Ascending aorta (tissue), 2 donors: ENCODE measurements around the gene NELL2. TPM values are rescaled to one million over a fixed set of nuclear protein-coding genes. Genes with fewer than 3 reads are reported as not detected.

Experiments
- DNase-seq, 2 donors: peaks; one replicate each; pipeline ENCODE4 v3.0.0-alpha.2; 2019; ENCODE audit warnings: low spot score in 2 of 2
- H3K27ac ChIP-seq, 2 donors: fragments of 200-600 bp; sonication (generic); one replicate each; pipeline ENCODE4 v1.5.1; 2016 to 2017; ENCODE audit warnings: mild to moderate bottlenecking in 1 of 2
- H3K27me3 ChIP-seq: fragments of 200-600 bp; sonication (generic); one replicate; pipeline ENCODE4 v1.5.1; 2017
- H3K36me3 ChIP-seq, 2 donors: fragments of 200-600 bp; sonication (generic); one replicate each; pipeline ENCODE4 v1.5.1; 2016
- H3K4me1 ChIP-seq, 2 donors: fragments of 200-600 bp; sonication (generic); one replicate each; pipeline ENCODE4 v1.5.1; 2016 to 2017; ENCODE audit warnings: mild to moderate bottlenecking in 1 of 2
- H3K4me3 ChIP-seq, 2 donors: fragments of 200-600 bp; sonication (generic); one replicate each; pipeline ENCODE4 v1.5.1; 2016 to 2017; ENCODE audit warnings: mild to moderate bottlenecking in 1 of 2
- H3K9me3 ChIP-seq, 2 donors: fragments of 200-600 bp; sonication (generic); one replicate each; pipeline ENCODE4 v1.5.1; 2016
- intact Hi-C: fragments of 100-400 bp; cut with DNase I; formaldehyde crosslinking; loops from one replicate; pipeline ENCODE4 v1.15.1; 2023
- total RNA-seq: library from RNA; depleted of rRNA; stranded (reverse); fragments of >200 nt; gene quantifications from one replicate; pipeline ENCODE4 v1.1.0, GENCODE V29; 2016
- TF ChIP-seq, protein P1 (sequence below), 3 experiments: fragments of 200-600 bp in 2 of 3; fragments of 450-650 bp in 1 of 3; sonication (generic) in 2 of 3; IDR thresholded peaks; one replicate each; pipeline ENCODE4 v1.5.1; 2016 to 2019; ENCODE audit warnings: antibody characterized with exemption in 3 of 3, mild to moderate bottlenecking in 1 of 3, moderate library complexity in 1 of 3

The NELL2 gene
- total RNA-seq, 1 donor from 2014 or later, result not detected

DNA sequence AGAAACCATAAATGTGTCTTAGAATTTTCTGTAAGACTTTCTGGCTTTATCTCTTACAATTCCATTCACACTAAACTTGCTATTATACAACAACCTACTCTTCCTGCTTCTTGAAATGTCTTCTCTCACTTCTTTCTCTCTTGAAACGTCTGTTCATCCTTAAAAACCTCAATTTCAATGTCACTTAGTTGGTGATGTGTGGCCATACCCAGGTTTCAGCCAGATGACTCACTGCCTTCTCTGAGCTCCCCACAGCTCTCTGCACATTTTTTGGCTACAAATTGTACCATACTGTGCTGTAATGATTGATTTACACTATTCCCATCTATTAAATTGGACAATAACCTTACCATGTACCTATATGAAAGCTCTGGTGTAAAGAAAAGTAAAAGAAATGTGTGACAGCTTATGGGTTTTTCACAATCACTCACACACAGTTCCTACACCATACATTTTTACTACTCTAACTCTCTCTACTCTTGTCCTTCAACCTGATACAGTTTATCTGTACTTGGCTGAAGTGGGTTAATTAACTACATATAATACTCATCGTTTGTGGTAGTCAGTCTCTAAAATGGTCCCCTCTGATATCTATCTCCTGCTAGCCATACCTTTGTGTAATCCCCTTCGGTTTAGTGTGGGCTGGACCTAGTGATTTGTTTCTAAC is 222.1 kb downstream of the NELL2 start:
- H3K4me1 ChIP-seq, result no peaks in the 10 kb centered on the region
- H3K27me3 ChIP-seq, result no peaks in the 10 kb centered on the region
- no peaks in the 10 kb centered on the region for H3K36me3 ChIP-seq
- intact Hi-C loops, result no loop called here
- no peaks in the 10 kb centered on the region for H3K9me3 ChIP-seq
- H3K27ac ChIP-seq, result no peak overlapping the region
- TF ChIP-seq, protein P1, sequence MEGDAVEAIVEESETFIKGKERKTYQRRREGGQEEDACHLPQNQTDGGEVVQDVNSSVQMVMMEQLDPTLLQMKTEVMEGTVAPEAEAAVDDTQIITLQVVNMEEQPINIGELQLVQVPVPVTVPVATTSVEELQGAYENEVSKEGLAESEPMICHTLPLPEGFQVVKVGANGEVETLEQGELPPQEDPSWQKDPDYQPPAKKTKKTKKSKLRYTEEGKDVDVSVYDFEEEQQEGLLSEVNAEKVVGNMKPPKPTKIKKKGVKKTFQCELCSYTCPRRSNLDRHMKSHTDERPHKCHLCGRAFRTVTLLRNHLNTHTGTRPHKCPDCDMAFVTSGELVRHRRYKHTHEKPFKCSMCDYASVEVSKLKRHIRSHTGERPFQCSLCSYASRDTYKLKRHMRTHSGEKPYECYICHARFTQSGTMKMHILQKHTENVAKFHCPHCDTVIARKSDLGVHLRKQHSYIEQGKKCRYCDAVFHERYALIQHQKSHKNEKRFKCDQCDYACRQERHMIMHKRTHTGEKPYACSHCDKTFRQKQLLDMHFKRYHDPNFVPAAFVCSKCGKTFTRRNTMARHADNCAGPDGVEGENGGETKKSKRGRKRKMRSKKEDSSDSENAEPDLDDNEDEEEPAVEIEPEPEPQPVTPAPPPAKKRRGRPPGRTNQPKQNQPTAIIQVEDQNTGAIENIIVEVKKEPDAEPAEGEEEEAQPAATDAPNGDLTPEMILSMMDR (IDR thresholded peaks at IDR 0.05), result no peak
- H3K4me3 ChIP-seq, result no peak overlapping the region
- DNase-seq, result no peak

DNA sequence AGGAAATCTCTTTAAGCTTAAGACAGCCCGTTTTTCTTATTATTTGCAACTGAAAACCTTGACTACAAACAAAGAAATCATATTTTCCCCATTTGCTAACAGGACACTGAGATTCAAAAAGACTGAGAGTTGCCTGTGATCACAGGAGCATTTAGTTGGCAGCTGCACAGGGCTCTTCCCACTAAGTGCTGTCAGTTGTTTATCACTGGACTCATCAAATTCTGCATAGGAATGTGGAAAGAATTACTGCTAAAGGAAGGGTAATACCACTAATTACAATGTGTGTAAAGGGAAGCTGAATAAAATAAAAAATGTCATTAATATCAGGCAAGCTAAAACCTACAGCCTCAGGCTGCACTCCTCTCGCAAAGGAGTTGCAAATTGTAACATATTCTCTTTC is 226.4 kb downstream of the NELL2 start:
- TF ChIP-seq, protein P1 (IDR thresholded peaks at IDR 0.05), result no peak
- Histone ChIP-seq H3K4me1 (no peaks in the 10 kb centered on the region), H3K27me3 (no peaks in the 10 kb centered on the region), H3K27ac (no peak overlapping the region), H3K9me3 (no peaks in the 10 kb centered on the region), H3K36me3 (no peaks in the 10 kb centered on the region), H3K4me3 (no peak overlapping the region)
- no peak for DNase-seq
- intact Hi-C loops, result no loop called here

DNA sequence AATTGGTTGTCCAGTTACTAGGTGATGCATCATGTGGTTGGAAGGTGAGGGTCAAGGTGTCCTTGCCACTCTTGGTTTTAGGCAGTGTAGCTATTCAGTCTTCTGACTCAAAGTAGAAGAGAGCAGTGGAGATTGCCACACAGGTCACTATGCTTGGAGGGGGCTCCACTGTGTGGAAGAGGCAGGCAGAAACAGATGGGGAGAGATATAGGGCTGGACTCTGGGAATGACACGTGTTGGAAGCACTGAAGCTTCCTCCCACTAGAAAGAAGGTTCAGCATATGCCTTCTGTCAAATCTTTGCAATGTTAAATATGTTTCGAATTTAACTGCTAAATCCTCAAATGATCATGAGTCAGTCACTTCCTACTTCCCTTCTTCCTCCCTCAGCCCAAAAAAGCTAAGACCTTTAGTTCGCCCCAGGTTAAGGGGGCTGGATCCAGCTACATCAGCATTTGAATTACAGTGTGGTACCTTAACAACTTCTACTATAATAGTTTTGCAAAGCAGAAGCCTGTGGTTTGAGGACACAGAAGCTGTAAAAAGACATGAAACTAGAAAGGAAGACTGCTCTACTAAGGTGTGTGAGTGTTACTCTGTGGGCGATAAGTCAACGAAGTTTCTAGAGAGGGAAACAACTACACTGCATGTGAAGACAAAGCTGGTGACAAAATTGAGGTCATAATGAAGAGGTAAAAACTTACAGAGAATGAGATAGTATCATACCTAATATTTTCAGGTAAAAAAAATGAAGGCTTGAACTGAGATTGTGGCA is 228.0 kb downstream of the NELL2 start:
- Histone ChIP-seq H3K4me1 (no peaks in the 10 kb centered on the region), H3K4me3 (no peak overlapping the region), H3K36me3 (no peaks in the 10 kb centered on the region), H3K9me3 (no peaks in the 10 kb centered on the region), H3K27me3 (no peaks in the 10 kb centered on the region), H3K27ac (no peak overlapping the region)
- TF ChIP-seq, protein P1 (IDR thresholded peaks at IDR 0.05), result no peak
- intact Hi-C loops, result no loop called here
- DNase-seq, result no peak

DNA sequence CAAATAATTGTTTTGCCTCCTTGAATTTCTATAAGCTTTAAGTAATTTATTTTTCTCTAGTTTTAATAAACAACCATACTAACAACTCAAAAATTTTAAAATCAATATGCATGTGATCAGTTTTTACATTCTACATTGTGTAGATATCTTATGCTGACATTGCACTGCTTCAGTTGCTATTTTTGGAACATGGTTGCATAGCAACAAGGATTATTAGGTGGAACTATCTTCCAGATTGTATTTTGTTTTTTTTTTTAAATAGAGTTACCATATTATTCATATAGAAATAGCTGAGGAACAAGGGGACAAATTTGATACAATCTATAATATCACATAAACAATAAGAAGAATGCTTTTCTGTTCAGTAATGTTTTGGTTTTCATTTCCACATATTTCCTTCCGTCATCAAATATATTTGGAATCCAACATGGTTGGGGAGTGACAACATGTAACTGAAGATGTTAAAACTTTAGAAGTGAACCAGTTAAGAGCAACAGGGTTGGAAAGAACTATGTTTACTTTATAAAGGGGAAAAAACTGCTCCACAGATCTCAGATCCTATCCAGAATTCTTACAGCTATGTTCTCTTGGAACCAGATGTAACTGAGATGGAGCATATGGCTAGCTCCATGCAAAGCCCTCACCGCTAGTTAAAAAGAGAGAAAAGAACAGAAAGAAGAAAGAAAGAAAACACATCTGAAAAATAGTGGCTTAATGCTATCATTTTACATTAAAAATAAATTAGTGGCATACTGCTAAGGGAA is 235.5 kb downstream of the NELL2 start:
- H3K4me3 ChIP-seq, result no peak overlapping the region
- no peaks in the 10 kb centered on the region for H3K27me3 ChIP-seq
- H3K27ac ChIP-seq, result no peak overlapping the region
- intact Hi-C loops, result no loop called here
- TF ChIP-seq, protein P1 (IDR thresholded peaks at IDR 0.05), result no peak
- H3K9me3 ChIP-seq, result no peaks in the 10 kb centered on the region
- no peaks in the 10 kb centered on the region for H3K36me3 ChIP-seq
- H3K4me1 ChIP-seq, result no peaks in the 10 kb centered on the region
- DNase-seq, result no peak

DNA sequence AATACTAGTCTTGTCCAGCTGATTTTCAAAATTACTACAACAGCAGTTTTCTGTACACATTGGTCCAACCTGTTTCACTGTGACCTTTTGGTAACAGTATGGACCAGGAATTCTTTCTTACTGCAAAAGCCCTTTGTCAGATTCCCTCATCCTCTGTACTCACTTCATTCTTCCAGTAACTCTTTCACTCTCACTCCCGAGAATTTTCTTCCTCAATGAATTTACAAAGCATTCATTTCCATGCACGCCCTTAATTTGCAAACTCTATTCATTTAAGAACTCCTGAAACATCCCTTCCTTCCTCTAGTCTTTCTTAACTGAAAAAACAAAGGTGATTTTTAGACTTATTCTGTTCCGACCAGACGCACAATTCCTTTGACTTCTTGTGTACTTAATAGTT is 238.2 kb downstream of the NELL2 start:
- TF ChIP-seq, protein P1 (IDR thresholded peaks at IDR 0.05), result no peak
- no peaks in the 10 kb centered on the region for H3K9me3 ChIP-seq
- H3K36me3 ChIP-seq, result no peaks in the 10 kb centered on the region
- H3K27me3 ChIP-seq, result no peaks in the 10 kb centered on the region
- H3K4me1 ChIP-seq, result no peaks in the 10 kb centered on the region
- DNase-seq, result no peak
- H3K27ac ChIP-seq, result no peak overlapping the region
- intact Hi-C loops, result no loop called here
- H3K4me3 ChIP-seq, result no peak overlapping the region
